GM19035 (cell line): ENCODE data around the gene GPHB5.
"Not testable (repeated sequence)": the region's sequence is repeated elsewhere in the genome, so short reads cannot be mapped to it uniquely, and the experiment has no call there.

Source experiments
- ATAC-seq: cut with Tn5 transposase; IDR thresholded peaks from one replicate; pipeline ENCODE4 v1.9.1; 2021; ENCODE audit not compliant: unreplicated experiment

GPHB5 gene

DNA sequence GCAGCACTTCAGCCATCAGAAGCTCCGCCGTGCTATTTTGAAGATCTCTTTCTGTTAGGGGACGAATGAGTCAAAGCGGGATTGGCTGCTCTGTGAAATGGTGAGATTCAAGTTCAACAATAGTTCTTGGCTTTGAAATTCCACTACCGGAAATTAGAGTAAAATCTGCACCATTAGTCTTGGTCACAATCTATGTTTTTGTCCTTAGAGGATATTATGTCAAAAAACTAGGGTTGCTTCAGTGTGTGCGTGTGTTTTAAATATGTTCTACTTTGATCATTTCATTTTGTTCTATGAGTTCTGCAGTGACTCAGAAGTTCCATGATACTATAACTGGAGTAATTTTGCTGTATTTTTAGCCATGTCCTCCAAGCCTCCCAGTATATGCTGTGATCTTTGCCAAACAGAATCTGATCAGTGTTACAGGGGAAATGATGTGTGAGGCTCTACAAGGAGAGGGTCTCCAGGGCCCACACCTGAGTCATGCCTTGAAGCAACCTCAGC lies 22.6 kb downstream of the GPHB5 start:
- peak; percentile 61 for ATAC-seq

GRCh38 chr14:63295231-63295685 lies 23.5 kb downstream of the GPHB5 start:
- ATAC-seq: peak; percentile 58

GRCh38 chr14:63292805-63293204 lies 25.9 kb downstream of the GPHB5 start:
- ATAC-seq: no peak

DNA sequence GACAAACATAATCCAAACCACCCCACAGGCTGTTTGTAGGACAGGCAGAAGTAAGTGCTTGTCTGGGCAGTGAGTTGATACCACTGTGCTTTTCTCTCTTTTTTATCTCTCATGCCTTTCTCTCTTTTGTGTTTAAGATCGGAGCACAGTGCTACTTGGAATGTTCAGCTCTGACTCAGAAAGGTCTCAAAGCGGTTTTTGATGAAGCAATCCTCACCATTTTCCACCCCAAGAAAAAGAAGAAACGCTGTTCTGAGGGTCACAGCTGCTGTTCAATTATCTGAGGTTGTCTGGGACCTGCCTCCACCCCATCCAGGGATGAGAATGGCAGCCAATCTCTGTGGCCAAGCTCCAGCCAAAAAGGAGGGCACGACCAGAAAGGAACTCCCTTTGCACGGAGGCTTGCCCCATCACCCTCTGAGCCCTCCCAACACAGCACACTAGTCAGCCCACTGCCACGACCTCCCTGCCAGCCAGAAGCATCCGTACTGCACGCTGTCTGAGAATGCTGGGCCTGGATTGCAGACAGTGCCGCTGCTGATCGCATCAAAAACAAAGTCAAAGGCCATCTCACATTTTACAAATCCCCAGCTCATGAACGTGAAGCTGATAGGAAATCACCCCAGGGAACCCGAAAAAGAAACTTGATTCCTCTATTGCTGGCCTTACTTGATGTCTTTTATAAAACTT lies 27.8 kb downstream of the GPHB5 start:
- no peak for ATAC-seq

DNA sequence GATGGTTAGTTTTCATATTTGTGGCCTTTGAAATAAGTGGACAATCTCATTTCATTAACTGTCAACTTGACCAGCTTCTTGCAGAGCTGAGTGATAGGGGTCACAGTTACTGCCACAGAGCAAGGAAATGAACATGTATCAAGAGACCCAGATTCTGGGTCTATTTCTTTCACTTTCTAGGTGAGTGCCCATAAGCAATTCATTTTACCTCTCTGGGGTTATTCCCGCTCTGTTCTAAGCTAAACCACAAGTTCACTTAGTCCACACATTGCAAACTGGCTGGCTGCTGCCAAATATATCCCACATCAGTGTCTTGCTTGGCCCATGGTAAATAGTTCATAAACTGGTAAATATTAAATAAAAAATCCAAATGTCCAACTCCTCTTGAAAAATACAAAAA lies 29.9 kb downstream of the GPHB5 start:
- peak; percentile 74 for ATAC-seq

- ATAC-seq: no peak
Observed at GRCh38 chr14:63287666-63288483, 30.9 kb downstream of the GPHB5 start.

DNA sequence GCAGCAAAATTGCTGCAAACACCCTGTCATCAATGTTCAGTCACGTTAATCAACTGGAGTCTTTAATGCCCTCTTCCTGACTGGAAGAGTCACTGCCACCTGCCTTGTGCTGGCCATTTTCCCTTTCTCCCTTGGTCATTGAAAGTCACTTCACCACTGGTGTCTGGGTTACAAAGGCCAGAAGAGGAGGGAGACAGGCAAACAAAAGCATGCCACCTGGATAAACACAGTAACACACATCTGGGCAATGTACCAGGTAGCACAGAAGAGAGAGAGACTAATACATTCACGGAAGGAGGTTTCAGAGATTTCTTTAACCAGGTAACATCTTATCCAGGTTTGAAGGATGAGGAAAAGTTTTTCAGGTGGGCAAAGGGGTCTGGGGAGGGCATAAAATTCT lies 32.7 kb downstream of the GPHB5 start:
- ATAC-seq: no peak

DNA sequence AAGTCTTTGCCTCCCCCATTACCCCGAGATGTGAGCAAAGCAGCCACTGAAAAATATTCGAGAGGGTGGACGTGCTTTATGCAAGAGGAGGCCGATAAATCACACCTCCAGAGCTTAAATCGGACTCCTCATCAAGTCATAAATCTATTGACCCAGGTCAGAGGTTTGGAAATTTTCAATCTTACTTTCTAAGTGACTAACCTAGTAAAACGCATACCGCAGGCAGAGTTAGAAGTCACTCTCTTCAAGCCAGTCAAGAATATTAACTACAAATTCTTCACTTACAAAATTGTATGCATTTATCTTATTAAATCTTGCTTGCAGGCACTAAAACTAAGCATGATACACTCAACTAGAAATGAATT lies 34.9 kb downstream of the GPHB5 start:
- ATAC-seq: no peak

DNA sequence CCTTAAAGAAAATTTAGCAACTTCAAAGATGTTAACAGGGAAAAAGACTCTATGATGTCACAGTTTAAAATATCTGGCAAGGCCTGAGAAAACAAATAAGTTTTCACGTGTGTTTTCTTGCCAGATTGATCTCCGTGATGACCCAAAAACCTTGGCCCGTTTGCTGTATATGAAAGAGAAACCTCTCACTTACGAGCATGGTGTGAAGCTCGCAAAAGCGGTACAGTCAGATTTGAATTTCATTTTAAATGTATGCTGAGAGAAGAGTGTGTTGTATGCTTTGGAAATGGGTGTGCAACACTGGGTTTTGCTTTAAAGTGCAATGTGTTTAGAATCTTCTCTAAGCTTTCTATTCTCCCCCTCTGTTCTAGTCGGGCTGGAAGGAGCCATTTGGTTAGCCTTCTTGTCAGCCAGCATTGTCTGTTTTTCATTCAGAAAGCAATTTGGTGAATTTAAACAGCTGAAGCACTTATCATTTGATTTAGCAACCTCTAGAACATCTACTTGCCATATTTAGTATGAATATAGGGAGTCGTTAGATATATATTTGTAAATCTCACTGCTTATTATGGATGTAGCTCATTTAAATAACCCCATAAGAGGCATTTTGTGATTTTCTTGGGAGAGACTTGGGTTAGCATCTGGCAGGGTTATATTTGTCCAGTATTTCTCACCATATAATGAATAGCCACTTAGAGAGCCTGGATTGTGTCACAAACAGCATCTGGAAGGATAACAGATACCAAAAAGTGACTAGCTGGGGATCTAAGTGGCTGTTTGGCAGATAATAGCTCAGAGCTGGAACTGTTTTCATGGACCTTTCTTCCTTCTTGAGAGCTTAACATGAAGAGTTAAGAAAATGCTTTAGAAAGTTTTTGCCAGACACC lies 35.5 kb downstream of the GPHB5 start:
- peak; percentile 79 for ATAC-seq

DNA sequence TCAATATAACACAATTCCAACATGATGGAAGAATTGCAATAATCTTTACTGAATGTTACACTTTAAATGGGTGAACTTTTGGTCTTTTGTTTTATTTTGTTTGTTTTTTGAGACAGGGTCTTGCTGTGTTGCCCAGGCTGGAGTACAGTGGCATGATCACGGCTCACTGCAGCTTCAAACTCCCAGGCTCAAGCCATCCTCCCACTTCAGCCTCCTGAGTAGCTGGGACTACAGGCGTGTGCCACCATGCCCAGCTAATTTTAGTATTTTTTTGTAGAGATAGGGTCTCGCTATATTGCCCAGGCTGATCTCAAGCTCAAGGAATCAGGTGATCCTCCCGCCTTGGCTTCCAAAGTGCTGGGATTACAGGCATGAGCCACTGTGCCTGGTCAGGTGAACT lies 38.8 kb downstream of the GPHB5 start:
- not testable (repeated sequence) for ATAC-seq

DNA sequence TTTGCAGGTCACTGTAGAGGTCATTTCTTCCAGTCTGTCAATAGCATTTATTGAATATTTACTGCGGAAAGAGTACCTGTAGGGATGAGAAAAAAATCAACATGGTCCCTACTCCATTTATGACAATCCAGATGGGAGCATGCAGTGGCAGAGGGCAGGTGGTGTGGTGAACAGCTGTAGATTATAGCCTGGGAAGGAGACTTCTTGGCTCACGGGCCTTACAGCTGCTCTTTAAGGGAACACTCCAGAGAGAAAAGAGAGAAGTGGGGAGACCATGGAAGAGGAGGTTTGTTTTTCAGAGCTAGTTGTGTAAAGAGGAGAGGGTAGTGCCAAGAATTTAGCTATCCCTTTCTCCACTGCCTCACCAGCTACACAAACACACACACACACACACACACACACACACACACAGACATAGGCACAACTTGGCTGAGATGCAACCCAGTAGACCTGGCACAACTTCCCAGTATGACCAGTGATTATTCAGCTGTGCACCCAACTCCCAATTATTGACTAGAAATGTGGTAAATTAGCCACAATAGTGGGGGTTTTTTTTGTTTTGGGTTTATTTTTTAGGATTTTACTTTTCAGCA lies 41.0 kb downstream of the GPHB5 start:
- no peak for ATAC-seq

DNA sequence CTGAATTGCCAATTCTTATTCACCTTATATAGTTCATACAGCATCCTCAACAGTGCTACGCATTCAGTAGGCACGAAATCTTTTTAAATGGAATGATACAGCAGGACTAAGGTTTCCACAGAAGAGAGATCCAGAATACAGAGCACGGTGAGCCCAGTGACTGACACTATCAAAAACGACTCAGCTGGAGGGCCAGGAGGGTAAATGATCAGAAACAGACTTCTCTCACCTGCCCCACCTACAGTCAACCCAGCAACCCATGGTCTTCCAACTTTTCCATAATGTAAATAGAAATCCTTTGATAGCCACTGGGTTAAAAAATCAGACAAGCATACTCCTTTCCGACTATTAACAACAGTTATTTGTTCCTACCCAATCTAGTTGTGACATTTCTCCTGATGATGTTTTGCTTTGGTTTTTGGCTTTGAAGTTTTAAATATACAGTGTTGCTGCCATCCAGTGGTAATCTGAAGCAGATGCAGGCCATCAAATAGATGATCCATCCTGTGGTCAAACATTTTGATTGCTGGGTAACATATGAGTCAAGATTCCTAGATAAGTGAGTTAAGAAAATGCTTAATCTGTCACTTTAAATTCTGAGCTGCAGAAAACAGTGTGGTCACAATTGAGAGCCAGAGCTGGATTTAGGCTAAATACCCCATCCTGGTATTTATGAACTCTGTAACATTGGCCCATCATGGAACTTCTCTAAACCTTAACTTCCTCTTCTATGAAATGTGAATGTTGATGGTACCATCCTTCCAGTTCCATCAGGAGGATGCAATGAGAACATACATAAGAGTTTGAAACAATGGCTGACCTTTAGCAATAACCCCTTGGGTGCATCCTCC lies 42.0 kb downstream of the GPHB5 start:
- ATAC-seq: peak; percentile 76

GRCh38 chr14:63276016-63276415 lies 42.7 kb downstream of the GPHB5 start:
- no peak for ATAC-seq

DNA sequence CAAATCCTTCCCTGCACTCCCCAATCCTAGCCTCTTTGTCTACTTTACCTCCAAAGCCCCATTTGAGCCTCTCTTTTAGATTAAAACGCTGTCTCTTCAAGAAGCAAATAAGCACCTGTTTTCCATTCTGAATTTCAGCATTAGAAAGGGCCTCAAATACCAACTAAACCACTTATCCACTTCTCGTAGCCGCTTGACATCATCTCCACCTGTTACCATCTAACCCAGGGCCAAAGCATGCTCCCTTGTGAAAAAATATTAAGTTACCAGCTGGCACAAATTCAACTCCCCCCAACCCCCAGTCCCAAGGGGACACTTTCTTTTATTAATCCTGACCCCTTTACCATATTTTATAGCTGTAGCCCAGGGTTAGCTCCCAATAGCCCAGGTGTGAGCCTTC lies 43.1 kb downstream of the GPHB5 start:
- ATAC-seq: no peak

DNA sequence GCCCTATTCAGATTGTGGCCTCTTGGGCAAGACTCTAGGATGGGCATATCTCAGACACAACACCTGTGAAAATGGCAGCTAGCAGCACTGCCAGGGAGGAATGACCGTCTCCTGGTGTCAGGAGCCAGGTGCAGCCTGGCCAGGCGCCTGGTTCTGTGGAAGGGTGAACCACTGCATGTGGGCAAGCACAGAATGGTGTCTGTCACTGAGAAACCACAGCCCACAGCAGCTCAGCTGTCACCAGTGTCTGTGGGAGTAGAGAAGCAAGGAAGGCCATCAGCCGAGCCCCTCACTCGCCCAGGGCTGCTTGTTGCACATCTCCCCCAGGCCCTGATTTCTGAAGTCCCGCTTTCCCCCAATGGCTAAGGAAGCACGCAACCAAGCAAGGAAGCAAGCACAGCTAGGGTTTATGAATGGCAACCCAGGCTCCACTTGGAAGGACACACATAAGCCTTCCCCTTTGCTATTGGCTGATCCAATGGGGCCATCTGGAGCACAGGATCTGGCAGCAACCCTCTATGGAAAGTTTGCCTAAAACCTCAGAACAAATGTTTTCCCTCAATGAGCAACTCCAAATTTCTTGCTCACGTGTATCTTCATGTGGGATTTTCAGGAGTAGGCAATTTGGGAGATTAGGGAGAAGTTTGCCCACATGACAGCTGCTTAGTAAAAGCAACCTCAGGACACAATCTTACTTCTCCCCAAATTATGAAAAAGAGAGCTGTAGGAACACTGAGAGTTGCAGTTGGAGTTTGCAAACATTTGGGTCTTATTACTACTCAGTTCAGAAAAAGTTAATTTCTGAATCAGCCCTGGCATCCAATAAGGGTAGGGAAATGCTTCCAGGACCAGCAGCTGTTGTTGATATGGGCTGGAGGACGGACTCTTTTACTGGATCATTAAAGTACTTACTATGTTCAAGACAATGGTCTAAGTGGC lies 44.7 kb downstream of the GPHB5 start:
- ATAC-seq: no peak

- ATAC-seq: no peak
Observed at GRCh38 chr14:63273129-63273528, 45.6 kb downstream of the GPHB5 start.

- ATAC-seq: no peak
Observed at GRCh38 chr14:63269561-63270225, 49.0 kb downstream of the GPHB5 start.

DNA sequence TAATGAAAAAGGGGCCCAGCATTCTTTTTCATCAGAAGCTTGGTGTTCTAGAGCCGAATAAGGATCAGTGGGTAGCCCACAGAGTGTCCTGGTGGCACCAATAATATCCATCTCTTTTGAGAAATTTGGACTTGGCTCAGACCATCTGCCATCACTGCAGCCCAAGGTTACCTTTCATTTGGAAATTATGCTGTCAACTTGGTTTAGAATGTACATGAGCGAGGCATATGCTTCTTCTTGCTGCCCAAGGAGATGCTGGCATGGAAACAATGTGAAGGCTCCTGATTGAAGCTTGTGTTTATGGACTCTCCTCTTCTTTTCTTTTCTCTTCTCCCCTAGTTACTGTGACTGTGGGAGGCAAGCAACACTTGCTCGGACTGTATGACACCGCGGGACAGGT lies 50.0 kb downstream of the GPHB5 start:
- ATAC-seq: no peak
